Parathyroid adenoma (tissue), 2 donors: Measurements from ENCODE around the gene ZMYND8.

Source experiments
- H2AFZ ChIP-seq: fragments of 300-600 bp; sonication (generic); one replicate; pipeline ENCODE4 v1.7.0; 2017; ENCODE audit warnings: antibody characterized with exemption, mild to moderate bottlenecking
- H3K27ac ChIP-seq: fragments of 300-600 bp; sonication (generic); one replicate; pipeline ENCODE4 v1.7.0; 2017
- H3K27me3 ChIP-seq: fragments of 300-600 bp; sonication (generic); one replicate; pipeline ENCODE4 v1.7.0; 2017; ENCODE audit warnings: low read length; ENCODE audit not compliant: control insufficient read depth, insufficient read depth
- H3K36me3 ChIP-seq: fragments of 300-600 bp; sonication (generic); one replicate; pipeline ENCODE4 v1.7.0; 2017; ENCODE audit warnings: low read length; ENCODE audit not compliant: control insufficient read depth, insufficient read depth
- H3K4me1 ChIP-seq: fragments of 300-600 bp; sonication (generic); one replicate; pipeline ENCODE4 v1.7.0; 2017; ENCODE audit warnings: control low read depth
- H3K4me2 ChIP-seq: fragments of 300-600 bp; sonication (generic); one replicate; pipeline ENCODE4 v1.7.0; 2017; ENCODE audit warnings: low read length
- H3K4me3 ChIP-seq: fragments of 300-600 bp; sonication (generic); one replicate; pipeline ENCODE4 v1.7.0; 2017; ENCODE audit warnings: low read depth, low read length
- H3K79me2 ChIP-seq: fragments of 300-600 bp; sonication (generic); one replicate; pipeline ENCODE4 v1.7.0; 2017; ENCODE audit warnings: control low read depth
- H3K9ac ChIP-seq: fragments of 300-600 bp; sonication (generic); one replicate; pipeline ENCODE4 v1.7.0; 2017; ENCODE audit warnings: mild to moderate bottlenecking
- H3K9me3 ChIP-seq: fragments of 300-600 bp; sonication (generic); one replicate; pipeline ENCODE4 v1.7.0; 2017; ENCODE audit warnings: low read length; ENCODE audit not compliant: control insufficient read depth
- TF ChIP-seq, protein P1 (sequence below): fragments of 300-600 bp; sonication (generic); IDR thresholded peaks from one replicate; pipeline ENCODE4 v1.7.0; 2017; ENCODE audit warnings: antibody characterized with exemption, mild to moderate bottlenecking
- donor health status: primary hyperparathyroidism.

Gene ZMYND8

DNA sequence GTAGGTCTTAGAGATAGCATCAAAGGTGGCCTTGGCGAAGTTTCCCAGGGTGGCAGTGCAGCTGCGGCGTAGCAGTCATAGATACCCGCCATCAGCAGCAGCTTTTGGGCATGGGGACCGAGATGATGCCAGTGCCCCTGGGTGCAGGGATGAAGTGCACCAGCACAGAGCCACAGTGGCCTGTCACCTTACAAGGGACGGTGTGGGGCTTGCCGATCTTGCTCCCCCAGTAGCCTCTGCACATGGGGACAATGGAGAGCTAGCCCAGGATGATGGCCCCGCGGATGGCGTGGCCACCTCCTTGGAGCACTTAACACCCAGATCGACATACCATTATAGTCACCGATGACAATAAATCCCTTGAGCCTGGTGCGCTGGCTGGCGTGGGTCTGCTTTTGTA is 195.5 kb downstream of the ZMYND8 start:
- Histone ChIP-seq H3K4me1 (peaks cover 4% of the 10 kb centered on the region), H3K36me3 (no peaks in the 10 kb centered on the region), H3K4me2 (no peak overlapping the region), H3K79me2 (no peaks in the 10 kb centered on the region), H2AFZ (no peak overlapping the region), H3K9me3 (no peaks in the 10 kb centered on the region), H3K27me3 (no peaks in the 10 kb centered on the region), H3K27ac (no peak overlapping the region), H3K9ac (no peak overlapping the region), H3K4me3 (no peak overlapping the region)
- TF ChIP-seq, protein P1, sequence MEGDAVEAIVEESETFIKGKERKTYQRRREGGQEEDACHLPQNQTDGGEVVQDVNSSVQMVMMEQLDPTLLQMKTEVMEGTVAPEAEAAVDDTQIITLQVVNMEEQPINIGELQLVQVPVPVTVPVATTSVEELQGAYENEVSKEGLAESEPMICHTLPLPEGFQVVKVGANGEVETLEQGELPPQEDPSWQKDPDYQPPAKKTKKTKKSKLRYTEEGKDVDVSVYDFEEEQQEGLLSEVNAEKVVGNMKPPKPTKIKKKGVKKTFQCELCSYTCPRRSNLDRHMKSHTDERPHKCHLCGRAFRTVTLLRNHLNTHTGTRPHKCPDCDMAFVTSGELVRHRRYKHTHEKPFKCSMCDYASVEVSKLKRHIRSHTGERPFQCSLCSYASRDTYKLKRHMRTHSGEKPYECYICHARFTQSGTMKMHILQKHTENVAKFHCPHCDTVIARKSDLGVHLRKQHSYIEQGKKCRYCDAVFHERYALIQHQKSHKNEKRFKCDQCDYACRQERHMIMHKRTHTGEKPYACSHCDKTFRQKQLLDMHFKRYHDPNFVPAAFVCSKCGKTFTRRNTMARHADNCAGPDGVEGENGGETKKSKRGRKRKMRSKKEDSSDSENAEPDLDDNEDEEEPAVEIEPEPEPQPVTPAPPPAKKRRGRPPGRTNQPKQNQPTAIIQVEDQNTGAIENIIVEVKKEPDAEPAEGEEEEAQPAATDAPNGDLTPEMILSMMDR, result no peak

DNA sequence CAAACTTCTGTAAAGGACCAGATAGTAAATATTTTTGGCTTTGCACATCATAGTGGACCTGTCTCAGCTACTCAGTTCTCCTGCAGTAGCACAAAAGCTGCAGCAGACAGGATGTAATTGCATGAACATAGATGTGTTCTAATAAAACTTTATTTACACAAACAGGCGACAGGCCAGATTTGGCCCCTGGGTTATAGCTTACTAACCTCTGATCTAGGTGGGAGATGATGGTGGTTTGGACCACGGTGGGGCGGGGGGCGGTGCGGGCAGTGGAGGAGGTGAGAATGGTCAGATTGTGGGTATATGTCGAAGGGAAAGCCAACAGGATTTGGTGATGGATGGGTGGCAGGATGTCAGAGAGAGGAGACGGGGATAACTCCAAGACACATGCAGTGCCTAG is 196.3 kb downstream of the ZMYND8 start:
- no peaks in the 10 kb centered on the region for H3K79me2 ChIP-seq
- H2AFZ ChIP-seq, result no peak overlapping the region
- H3K27me3 ChIP-seq, result no peaks in the 10 kb centered on the region
- TF ChIP-seq, protein P1, result no peak
- no peak overlapping the region for H3K27ac ChIP-seq
- no peaks in the 10 kb centered on the region for H3K36me3 ChIP-seq
- H3K4me1 ChIP-seq, result peaks cover 4% of the 10 kb centered on the region
- H3K4me2 ChIP-seq, result no peak overlapping the region
- H3K9me3 ChIP-seq, result no peaks in the 10 kb centered on the region
- H3K9ac ChIP-seq, result no peak overlapping the region
- no peak overlapping the region for H3K4me3 ChIP-seq
